M059J (cell line): Measurements from ENCODE around the gene ORM2. TPM values are rescaled to one million over a fixed set of nuclear protein-coding genes. Genes with fewer than 3 reads are reported as not detected.
A peak's percentile ranks its signal among the peaks of the same experiment; 100 is the strongest.
"Not testable (repeated sequence)": the region's sequence is repeated elsewhere in the genome, so short reads cannot be mapped to it uniquely, and the experiment has no call there.

Experiments
- DNase-seq: peaks from one replicate; pipeline ENCODE4 v3.0.0-alpha.2; 2012; ENCODE audit warnings: low read depth
- total RNA-seq: library from RNA; depleted of rRNA; stranded (reverse); fragments of >200 nt; shearing (Covaris generic); gene quantifications from 2 replicates; pipeline ENCODE4 v1.2.3, GENCODE V29; 2014; rRNA removed

The ORM2 gene
- total RNA-seq, result not detected in 2 replicates

DNA sequence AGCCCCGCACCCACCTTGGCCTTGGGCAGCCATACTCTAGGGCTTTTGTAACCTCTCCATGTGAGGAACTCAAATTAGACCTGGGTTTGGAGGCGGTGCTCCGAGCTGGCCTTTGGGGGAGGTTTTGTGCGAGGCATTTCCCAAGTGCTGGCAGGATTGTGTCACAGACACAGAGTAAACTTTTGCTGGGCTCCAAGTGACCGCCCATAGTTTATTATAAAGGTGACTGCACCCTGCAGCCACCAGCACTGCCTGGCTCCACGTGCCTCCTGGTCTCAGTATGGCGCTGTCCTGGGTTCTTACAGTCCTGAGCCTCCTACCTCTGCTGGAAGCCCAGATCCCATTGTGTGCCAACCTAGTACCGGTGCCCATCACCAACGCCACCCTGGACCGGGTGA lies at the start of gene ORM2:
Gene ORM2 (plus strand): TSS at position 245 of the 398 bp plus-strand sequence. CDS start 36 bp downstream, at position 281.
- not testable (repeated sequence) for DNase-seq

DNA sequence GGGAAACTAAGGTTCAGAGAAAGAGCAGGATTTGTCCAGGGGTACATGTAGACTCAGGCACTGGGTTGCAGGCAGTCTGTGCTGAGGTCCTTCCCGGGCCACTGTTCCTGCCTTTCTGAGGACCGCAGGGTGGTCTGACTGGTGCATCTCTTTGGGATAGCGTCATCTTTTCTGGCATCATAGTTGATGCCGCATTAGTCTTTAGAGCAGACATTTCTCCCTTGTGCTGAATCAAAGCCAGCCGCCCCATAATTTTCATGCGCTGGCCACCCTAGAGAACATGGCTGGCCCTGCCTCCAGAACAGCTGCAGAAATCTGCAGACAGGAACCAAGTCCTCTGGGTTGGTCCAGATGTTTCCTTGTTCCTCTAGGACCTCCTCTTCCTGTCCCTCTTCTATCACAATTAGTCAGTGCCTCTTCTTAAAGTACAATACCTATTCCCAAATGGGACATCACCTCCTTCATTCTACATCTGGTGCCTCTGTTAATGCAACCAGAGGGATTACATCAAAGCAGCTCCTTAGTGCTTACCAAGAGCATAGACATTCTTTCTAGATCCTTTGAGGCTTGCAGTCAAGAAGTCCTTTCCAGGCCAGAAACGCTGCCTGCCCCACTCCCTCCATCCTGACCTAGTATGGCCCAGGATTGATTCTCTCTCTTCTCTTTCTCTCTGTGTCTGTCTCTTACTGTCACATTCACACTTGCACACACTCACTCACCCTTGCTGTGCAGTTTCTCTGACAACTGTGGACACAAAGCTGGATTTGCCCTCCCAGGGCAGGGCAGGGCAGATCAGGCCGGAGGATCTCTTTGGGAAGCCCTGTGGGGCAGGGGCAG lies 48.8 kb upstream of the ORM2 start:
- DNase-seq, result no peak

DNA sequence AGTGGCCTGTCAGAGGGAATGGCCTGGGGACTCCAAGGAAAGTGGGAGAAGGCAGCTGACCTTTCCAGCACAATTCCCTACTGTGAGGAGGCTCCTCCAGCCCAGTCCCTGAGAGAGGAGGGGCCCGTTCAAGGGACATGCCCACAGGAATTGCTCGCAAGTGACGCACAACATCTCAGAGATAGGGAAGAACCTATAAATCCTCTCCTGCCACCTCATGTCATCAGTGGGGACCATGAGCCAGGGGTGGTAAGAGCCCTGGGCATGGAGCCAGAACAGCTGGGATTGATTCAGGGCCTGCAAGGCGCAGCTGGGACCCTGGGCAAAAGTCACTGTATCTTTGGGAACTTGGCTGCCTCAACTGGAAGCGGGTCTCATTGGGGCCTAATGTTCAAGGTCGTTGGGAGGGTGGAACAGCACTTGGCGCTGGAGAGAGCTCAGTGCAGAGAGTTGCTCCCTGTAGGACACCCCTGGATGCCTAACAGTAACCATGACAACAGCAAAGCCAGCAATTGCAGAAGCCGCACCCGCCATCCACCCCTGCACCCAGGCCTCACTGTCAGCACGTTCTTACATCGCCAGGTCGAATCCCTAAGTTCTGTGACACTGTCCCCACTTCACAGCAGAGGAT lies 48.1 kb upstream of the ORM2 start:
- no peak for DNase-seq

DNA sequence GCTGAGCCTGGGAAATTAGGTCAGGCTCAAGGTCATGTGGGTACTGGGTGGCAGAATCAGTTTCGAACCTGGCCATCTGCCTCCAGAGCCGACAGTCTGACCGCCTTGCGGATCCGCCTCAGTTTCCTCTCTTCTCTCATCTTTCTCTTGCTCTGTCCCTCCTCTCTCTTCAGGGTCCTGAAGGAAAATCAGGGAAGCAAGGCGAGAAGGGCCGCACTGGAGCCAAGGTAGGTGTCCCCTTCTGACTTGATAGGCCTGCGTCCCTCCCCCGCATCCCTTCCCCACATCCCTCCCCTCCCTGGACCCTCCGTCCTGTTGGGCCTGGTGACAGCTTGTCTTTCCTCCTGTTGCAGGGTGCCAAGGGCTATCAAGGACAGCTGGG lies 47.6 kb upstream of the ORM2 start:
- DNase-seq, result no peak

DNA sequence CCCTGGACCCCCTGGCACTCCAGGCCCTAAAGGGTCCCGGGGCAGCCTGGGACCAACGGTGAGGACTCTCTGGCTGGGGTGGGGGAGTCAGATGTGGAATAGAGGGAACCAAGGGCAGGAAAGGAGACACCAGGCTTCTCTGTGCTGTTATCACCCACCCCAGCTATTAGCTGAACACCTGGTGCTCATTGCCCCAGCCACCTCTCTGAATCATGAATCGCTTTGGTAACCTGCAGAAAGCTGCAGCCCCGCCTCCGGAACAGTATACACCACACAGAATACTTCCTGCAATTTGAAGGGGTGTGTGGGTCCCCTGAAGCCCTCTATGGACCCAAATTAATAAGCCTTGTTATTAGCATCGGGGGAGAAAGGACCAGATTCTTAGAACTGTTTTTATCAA lies 47.2 kb upstream of the ORM2 start:
- no peak for DNase-seq

DNA sequence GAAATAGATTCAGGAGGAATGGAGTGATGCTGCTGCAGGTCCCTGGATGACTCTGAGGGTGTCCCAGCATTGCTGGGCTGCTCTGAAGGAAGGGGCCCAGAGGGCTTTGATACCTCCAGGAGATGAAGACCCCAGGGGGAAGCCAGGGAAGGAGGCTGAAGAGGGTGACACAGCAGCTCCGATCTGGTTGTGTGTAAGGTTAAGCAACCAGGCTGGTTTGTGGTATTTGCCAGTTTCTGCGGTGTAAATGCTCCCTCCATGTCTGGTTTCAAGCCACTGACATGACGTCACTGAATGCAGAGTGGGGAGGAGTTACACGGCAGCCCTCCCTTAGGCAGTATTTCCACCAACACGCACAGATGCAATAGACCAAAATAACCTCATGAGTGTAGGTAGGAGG lies 46.7 kb upstream of the ORM2 start:
- DNase-seq, result peak; percentile 82

DNA sequence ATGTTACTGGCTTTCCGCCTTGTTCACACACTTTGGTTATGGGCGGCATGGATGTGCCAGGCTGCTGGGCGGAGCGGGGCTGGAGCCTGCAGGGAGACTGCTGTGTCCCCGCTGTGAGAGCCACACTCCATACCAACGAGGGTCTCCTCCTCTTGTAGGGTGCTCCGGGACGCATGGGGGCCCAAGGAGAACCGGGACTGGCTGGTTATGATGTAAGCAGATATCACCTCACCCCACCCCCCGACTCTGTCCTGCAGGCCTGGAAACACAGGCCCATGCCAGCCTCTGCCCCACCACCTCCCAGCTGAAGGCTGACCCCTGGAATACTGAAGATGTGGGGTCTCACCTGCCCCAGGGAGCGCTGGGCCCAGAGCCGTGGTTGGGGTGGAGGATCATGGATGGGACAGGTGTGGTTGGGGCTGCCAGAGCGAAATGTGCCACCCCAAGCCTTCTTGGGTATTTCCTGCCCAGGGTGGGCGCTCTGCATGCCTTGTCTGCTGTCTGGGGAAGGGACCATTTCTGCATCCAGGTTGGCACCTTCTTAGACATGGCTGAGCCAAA lies 46.0 kb upstream of the ORM2 start:
- no peak for DNase-seq

DNA sequence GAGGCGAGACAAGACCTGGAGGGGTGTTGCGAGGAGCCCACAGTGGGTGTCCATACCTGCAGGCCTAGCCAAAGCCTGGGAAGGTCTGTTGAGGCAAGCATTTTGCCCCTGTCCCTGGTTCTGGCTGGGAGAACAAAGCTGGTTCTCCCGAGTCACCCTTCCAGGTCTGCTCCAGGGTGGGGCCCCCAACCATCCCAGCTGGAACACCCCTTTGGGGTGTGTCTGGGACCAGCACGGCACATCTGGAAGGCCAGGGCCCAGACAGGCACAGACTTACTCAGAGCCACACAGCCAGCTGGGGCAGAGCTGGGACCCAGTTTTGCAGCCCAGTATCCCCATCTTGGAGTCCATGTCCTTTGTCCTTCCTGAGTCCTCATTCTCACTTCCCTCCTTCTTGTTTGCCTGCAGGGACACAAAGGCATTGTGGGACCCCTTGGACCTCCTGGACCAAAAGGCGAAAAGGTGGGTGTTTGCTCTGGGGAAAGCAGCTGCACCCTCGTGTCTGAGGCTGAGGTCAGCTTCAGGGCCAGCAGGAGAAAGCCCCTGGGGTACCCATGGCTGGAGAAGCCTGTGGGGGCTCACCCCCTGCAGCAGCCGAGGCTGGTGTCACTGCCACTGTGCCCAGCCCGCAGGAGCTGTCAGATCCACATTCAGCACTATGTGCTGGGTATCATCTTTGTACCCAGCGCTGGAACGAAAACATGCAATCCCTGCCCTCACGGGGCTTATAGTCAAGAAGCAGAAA lies 45.2 kb upstream of the ORM2 start:
- no peak for DNase-seq

DNA sequence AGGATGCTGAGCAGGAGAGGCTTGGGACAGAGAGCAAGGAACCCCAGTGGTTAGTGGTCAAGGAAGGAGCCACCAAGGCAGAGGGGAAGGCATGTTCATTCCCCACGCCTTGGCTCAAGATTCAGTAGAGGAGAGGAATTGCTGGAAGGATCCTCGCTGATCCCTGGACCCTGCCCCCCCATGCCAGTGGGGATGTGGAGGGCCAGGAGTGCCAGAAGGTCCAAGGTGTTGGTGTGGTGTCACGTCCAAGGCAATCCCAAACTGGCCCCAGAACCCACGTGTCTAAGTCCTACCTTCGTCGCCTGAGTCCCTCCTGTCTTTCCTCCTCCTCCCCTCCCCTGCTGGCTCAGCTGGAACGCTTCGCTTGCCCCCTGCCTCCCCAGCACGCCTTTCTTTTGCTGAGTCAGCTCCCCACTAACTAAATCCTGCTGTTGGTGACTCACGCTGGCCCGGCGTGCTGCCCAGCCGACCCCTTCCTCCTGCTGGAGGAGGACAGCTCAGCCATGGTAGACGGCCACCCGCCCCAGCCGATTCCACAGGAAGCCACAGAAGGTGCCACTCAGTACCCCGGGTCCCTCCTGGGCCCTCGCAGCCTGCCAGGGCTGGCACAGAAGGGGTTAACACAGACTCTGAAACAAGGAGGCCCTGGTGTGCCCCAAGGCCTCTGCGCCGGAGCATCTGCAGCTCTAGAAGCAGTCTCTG lies 44.4 kb upstream of the ORM2 start:
- DNase-seq, result peak; percentile 94

DNA sequence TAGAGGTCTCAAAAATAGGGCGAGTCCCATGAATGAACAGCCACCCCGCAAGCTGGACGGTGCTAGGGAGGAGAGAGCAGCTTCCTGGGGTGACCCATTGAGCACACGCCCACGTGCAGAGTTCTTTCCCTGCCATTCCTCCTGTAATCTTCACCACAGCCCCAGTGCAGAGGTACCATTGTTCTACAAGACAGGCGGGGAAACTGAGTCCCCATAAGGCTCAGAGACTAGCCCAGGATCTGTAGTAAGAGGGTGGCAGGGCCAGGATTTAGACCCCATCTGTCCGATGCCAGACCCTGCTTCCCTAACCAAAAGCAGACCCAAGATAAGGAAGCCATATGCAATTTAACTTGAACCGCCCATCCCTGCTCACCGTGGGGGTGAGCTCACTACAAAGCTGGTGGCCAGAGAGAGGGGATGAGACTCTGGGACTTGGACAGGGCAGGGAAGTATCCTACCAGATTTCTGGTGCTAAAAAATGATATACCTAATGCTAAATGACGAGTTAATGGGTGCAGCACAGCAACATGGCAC lies 43.5 kb upstream of the ORM2 start:
- DNase-seq, result no peak

DNA sequence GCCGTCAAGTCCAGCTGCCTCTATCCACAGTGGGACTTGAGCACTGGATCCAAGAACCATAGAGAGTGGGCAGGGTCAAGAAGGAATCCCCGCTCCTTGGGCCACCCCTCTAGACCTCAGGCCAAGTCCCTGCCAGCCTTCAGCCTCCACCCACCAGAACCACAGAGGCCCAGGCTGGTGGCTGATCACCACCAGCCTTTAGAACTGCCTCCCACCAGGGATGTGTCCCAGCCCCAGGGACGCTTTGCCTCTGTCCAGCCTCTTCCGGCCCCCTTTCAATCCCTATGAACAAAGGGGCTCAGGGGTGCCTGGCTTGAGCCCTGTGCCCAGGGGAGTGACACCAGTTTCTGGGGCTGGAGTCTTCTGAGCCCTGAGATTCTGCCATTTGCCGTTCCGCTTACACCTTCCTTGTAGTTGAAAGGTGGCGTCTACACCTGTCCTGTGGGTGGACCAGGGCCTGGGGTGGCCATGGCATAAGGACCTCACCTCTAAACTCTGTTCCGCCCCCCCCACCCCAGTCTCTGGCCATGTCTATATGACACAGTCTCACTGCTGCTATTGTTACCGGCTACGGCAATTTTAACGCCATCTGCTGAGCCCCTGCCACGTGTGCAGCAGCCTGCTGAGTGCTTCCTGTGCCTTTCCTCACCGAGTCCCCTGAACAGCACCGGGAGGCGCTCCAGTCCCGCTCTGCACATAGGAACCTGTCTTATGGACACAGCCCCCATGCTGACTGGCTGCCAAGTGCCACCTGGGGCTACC lies 42.5 kb upstream of the ORM2 start:
- no peak for DNase-seq

DNA sequence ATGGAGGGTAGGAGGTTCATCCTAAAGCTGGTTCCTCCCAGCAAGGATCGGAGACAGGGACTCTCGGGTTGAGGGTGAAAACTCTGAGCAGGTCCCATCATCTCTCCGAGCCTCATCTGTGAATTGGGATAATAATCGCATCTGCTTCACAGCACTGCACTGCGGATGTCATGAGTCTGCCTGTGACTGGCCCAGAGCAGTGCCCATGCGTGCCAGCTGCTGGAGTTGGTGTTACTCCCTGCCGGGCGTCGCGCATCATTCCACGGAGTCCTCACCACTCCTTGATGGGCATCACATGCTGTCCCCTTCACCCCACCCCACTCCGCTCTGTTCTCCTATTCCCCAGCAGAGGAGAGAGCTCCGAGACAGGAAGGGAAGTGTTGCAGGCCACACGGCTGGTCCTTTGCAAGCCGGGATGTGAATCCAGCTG lies 41.9 kb upstream of the ORM2 start:
- no peak for DNase-seq

DNA sequence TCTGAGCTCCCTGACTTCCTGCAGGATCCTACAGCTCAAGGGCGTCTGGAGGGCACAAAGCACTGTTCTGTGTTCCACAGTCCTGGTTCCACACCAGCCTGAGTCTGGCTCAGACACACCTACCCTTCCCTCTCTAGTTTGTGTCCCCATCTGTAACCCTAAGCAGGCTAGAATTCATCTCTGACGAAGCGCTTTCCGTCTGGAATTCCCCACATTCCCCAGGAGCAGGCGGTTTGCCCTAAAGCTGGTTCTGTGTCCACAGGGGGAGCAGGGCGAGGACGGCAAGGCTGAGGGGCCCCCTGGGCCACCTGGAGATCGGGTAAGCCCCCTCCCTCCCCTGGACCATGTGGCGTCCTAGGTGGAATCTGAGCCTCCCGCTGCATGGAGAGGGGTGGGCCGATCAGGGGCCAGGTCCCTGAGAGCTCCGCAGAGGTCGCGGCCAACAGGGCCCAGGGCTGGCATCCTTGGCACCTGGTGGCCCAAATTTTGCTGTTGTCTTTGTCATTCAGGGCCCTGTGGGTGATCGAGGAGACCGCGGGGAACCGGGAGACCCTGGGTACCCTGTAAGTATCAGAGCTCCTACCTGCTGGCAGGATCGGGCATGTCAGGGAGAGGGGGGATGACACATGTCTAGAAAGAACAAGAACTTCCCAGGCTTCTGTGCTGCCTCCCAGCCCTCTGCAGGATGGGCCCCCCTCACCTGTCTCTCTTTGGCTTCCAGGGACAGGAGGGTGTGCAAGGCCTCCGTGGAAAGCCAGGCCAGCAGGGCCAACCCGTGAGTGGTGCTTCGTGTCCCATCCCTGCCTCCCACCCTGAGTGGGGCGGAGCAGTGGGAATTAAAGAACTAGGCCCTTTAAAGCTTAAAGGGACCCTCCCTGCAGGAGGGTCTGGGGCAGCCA lies 41.2 kb upstream of the ORM2 start:
- peak; percentile 86 for DNase-seq

DNA sequence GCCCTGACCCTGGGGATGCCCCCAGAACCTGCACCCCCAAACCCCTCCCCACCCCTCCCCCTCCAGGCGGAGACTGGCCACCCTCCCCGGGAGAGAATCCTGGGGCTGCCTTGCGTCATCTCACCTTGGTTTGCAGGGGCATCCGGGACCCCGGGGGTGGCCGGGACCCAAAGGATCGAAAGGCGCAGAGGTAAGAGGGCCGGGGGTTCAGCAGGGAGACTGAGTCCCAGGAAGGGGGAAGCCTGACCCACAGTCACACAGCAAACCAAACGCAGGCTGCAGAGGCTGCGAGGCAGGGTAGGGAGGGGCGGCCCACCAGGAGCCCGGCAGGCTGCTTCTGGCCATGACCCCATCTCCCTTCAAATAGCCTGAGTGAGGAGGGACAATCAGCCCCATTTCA lies 40.6 kb upstream of the ORM2 start:
- DNase-seq, result no peak

DNA sequence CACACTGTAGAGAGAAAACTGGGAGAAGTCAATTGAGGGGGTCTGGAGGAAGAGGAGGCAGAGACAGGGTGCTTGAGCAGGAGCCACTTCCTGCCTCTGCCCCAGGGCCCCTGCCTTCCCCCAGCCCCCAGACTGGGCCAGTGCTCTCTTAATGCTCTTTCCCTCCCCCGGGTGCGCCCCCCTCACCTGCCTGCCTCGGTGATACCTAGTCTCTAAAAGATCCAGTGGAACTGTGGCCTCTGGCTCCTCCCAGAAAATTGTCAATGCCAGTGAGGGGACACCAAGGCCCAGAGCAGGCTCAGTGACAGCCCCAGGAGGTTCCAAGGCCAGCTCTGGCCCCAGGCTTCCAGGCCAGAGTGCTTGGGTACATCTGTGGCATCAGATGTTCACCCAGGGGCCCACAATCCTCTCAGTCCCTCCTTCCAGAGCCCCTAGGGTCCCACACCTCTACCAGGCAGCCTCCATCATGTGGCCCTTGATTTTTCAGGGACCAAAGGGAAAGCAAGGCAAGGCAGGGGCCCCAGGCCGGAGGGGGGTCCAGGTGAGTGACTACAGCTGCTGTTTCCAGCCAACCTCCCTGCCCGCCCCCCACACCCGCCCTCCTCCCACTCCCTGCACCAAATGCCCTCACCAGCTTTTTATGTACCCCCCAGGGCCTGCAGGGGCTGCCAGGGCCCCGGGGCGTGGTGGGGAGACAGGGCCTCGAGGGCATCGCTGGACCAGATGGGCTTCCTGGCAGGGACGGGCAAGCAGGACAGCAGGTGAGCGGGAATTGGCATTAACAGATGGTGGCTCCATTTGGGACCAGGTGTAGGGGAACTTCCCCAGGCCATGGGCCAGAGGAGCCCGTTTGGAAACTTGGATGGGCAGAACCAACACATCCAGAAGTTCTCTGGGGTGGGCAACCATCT lies 39.8 kb upstream of the ORM2 start:
- DNase-seq, result no peak

DNA sequence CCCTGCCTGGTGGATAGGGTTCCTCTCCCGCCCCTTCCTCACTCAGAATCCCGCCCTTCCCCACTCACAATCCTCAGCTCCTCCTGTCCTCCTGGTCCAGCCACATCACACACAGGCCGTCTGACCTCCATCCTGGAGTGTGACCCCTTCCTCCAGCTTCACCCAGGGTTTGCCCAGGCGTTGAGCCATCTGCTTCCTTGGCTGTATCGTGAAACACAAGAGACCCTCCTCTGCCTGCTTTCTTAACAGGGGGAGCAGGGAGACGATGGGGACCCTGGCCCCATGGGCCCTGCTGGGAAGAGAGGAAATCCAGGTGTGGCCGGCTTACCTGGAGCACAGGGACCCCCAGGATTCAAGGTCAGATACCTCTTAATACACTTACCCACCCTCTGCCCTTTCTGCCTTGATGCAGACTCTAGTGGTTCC lies 39.1 kb upstream of the ORM2 start:
- DNase-seq, result no peak

DNA sequence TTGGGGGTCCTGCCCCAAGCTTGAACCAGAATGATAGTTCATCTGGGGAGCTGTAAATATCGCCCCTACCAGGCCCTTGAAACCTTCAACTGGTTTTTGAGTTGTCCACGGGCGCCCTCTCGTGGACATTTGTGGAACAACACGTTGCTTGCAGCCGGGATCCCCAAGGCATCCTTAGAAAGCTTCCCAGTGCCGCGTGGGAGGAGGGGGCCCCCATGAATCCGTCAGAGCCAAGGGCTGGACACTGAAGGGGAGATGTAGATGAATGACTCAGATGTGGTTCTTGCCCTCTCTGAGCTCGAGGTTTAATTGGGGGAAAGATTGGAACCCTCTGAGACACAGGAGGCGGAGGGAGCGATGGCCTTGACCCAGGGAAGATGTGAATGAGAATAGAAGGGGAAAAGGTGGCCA lies 38.6 kb upstream of the ORM2 start:
- peak; percentile 64 for DNase-seq

DNA sequence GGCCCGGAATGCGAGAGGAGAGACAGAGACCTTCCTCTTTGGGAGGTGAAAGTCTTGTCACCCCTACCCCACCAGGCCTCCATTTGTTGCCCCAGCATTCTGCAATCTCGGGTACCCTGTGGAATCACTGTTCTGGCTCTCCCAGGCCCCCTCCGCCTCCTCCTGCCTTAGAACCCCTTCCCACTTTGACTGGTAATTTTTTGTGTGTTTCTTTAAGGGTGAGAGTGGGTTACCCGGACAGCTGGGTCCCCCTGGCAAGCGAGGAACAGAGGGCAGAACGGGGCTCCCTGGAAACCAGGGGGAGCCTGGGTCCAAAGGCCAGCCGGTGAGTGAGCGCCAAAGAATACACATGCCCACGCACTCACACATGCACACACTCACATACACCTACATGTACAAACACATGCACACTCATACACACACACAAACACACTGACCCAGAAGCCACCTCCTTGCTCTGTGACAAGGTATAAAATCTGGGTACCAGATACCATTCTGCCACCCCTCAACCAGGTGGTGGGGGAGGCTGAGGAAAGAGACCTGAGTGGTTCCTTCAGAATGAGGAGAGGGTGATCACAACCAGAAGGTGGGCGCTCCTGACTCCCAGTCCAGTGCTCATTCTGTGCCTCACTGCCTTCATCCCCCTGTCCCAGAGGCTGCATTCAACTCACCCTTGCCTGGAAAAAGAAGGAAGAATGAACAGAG lies 37.6 kb upstream of the ORM2 start:
- no peak for DNase-seq
